HG03139 (cell line): ENCODE results near the gene METTL17.
"Not testable (repeated sequence)": the region's sequence is repeated elsewhere in the genome, so short reads cannot be mapped to it uniquely, and the experiment has no call there.

Experiments used
- ATAC-seq: cut with Tn5 transposase; IDR thresholded peaks from one replicate; pipeline ENCODE4 v1.9.1; 2021; ENCODE audit not compliant: unreplicated experiment

Gene METTL17

DNA sequence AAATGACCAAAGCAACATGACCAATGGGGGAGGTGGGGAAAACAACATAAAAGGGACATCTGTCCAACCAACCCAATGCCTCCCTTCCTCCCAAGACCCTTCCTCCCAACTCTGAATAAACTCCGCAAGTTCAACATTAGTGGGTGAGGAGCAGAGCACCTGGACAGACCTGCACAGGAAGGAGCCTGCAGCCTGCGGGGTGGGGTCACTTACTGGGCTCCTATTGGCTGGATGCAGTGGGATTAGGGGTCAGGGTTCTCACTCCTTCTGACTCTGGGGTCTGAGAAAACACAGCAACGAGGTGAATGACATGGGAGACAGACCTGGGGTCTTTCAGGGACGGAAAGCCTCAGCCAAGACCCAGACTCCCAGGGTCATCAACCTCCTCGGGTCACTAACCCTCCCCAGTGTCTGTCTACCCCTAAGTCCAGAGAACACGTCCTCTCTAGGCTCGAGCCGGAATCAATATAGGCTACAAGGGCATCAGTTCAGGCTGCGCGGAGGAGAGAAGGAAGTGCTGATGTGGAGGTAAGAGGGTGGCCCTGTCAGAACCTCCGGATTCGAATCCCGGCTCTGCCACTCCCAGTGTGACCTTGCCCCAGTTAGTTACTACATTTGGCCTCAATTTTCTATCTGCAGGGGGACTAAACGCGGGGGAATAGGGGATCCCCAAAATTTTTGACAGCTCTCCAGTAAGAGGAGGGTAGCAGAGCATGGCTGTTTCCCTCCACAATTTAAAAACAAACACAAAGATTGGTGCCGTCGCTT lies 34.2 kb downstream of the METTL17 start:
- no peak for ATAC-seq

GRCh38 chr14:21024585-21025370 lies 35.0 kb downstream of the METTL17 start, which contains the start of gene NDRG2:
NDRG2 (minus strand) TSS chr14:21025061; CDS start chr14:21023315, 1,746 bp downstream.
- ATAC-seq, result no peak

DNA sequence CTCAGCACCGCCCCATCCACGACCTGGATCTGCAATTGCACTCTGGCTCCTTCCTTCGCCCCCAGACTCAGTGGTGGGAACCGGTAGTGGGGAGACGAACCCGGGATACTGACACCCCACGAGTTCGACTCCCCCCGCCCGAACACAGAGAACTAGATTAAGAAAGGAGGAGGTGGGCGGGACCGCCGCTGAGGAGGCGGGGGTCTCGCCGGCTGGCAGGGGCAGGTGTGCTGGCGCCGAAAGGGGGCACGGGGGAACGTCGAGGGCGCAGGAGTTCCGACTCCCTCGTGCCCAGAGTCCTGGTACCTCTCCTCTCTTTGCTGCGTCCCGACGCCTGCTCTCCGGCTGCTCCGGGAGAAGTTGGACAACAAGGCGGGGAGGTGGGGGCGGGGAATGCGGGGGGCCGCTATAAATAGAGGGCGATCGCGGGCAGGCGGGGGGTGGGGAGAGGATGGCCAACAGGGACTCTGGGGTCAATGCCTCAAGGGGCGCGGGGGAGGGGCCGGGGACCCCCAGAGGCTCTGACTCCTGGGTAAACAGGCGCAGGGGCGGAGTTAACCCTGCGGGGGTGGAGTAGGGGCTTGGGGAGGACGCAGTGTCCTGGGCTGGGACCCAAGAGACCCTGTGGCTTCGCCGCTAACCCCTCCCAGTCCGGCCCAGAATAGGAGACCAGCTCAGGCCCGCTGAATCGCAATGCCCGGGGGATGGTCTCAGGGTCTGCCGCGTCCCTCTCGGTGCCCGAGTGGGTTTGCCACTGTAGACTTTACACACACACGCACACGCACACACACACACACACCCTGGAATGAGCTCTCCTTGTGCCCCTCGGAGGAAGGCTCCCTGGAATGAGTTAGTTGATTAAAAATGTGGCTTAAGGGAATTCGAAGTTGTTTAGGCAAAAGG lies 35.8 kb downstream of the METTL17 start:
- no peak for ATAC-seq

DNA sequence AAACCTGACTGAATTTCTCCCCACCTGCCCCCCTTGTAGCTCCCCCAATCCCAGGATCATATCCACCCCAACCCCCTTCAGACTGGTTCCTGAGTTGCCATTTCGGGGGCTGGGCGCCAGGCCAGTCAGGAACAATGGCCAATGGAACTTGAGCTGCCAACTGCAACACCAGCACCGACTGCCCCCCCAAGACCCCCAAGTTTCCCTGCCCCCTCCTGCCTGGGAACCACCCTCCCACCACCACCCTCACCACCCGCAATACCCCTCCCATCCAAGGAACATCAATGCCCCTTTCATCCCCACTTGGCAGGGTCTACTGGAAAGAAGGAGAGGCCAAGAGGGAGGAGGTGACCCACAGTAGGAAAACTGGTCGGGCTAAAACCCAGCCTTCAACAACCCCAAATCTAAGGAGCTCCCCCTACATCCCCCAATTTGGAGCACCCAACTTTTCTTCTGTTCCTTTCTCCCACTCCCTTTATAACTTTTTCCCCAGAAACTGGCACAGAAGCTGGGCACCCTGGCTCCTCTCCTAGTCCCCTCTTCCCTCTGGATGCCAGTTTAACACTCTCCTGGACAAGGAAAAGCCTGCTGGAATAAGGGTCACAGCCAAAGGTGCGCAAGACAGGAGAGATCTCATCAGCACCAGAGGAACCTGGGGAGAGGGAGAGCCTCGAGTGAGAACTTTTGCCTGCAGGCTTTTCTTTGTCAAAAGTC lies 36.7 kb downstream of the METTL17 start:
- no peak for ATAC-seq

DNA sequence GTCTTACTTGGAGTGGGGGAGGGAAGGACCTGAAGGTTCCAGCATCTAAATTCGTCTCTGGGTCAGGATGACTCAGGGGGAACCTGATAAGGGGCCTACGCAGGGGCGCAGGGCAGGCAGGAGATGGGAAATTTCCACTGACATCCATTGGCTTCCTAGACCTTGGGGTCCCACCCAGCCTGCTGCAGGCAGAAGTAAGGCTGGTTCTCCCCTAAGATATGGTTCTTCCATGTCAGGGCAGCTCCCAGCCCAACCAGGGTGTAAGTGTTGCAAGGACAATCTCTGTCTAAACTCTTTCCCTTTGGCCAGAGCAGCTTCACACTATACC lies 37.2 kb downstream of the METTL17 start:
- no peak for ATAC-seq

- ATAC-seq, result no peak
These were observed 40.1 kb downstream of the METTL17 start, which contains the start of gene TPPP2 for GRCh38 chr14:21029917-21030316. TPPP2 (plus strand) TSS chr14:21030217; CDS start chr14:21030582, 365 bp downstream.

GRCh38 chr14:21030531-21030930 lies 40.8 kb downstream of the METTL17 start:
- ATAC-seq, result no peak

DNA sequence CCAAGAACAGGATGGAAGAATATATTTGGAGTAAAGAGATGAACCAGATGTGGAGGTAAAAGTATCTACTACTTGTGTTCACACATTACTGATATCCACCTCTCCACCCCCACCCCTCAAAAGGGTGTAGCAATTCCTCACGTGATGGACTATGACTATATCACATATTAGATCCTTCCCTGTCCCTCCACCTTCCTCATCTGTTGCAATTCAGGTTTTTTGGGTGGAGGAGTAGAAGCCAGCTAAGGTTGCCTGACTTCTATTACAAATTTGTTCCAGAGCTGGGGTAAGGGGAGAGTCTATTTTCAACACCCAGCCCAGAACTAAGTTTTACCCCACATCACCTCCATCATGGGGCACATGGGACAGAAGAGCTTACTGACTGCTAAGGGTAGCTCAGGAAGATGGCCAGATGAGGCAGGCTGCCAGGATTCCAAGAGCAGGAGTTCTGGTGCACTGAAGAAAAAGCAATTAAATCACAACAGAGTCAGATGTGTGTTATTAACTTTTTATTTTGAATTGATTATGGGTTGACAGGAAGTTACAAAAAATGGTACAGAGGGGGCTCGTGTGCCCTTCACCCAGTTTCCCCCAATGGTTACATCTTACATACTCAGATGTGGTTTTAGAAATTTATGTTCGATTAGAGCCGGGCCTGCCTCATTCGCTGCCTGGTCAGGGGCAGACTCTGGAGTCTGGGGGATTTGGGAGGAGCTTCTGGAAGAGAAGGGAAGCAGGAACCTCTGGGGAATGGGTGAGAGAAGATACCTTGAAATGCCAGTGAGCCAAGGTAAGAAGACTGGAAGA lies 42.7 kb downstream of the METTL17 start:
- ATAC-seq, result no peak

DNA sequence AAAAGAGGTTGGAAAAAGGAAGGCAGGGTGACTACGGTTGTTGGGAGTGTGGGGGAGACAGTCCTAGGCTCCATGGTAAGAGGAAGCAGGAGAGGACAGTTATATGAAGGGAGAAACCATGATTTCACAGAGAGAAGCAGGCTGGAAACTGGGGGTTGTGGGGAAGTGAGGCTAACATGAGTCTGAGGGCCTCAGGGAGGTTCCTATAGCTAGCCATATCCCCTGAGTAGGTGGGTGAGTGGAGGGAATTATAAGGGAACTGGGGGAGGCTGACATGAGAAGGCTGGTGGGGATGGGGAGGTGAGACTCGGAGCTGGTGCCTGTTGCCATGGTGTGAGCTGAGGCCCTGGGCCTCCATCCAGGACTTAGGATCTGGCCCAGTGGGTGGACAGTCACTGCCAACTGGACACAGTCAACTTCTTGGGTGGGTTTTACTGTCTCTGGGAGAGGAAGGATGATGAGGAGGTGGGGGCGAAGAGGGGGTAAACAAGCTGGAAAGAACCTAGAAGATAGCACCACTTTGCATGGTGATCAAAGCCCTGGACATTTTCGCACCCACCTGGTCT lies 43.4 kb downstream of the METTL17 start:
- ATAC-seq, result no peak

DNA sequence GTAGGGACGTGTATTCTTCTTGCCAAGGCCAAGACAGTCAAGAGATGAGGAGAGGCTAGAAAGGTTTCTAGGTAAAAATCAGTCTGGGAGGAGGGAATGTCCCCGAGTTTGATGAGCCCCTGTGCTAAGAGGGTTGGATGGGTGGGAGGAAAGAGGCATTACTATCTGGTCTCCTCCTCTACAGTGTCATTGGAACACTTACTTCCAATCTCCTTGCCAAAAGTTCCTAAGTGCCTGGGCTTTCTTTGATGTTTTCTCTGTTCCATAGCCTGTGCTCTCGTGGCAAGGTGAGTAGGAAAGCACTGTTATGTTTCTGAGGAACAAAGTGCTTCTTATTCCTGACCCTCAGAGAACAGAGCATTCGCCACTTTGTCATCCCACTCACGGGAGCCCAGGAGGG lies 44.9 kb downstream of the METTL17 start, which contains the start of gene RNASE13:
TSS of gene RNASE13 (minus strand) at position 101 of the 400 bp plus-strand sequence. CDS start 519 bp downstream, outside the sequence.
- no peak for ATAC-seq

DNA sequence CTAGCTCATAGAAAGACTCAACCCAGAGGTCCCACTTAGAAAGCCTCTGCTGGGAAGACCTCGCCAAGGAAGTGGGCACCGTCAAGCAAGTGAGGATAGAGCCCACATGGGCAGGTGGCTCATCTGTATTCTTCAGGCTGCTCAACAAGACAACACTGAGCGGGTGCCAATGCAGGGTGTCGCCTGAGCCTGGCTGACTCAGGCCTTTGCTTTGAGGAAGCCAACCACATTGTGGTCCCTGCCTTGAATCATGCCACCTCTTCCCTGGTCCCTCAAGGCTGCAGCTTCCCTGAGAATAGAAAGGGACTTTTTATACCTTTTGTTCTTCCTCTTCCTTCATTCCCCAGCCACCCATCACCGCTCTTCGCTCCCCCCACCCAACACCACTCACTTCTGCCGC lies 47.0 kb downstream of the METTL17 start:
- ATAC-seq, result no peak

GRCh38 chr14:21037156-21037555 lies 47.4 kb downstream of the METTL17 start:
- no peak for ATAC-seq

DNA sequence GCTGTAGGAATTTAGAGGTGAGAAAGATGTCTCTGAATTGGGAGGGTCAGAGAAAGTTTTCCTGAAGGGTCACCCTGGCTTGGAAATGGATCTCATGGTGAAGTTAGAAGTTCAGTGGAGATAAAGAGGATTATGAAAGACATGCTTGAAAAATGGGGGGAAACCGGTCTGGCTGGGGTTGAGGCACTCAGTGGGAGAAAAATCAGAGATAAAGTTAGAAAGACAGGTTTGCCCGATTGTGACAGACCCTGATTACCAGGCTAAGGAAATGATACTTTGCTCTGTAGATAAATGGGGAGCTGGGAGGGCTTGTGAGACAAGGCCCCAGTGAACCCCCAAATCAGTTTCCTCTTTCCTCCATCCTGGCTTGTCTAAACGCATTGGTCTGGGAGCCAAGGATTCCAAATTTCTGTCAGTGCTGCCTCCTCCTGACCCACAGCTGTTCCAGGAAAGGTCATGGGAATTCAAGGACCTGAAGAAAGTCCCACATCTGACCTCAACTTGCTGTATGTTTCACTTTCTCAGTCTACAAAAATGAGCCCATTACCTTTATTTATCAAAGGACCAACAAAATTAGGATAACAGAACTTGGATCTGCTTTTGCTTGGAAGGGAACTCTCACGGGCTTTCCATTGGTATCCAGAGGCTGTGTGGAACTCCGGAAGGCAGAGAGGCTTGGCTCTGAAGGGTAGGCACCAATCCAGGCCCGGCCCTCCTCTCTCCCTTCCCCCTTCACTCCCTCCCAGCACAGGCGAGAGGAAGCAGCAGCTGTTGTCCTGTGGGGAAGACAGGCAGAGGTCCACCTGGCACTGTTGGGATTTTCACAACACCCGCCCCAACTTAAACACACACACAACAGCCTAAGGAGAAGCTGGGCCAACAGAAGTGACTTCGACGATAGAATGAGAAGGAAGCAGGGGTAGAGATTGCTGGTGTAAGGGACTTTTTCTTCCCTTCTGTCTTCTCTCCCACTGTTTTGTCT lies 49.0 kb downstream of the METTL17 start:
- ATAC-seq, result no peak

DNA sequence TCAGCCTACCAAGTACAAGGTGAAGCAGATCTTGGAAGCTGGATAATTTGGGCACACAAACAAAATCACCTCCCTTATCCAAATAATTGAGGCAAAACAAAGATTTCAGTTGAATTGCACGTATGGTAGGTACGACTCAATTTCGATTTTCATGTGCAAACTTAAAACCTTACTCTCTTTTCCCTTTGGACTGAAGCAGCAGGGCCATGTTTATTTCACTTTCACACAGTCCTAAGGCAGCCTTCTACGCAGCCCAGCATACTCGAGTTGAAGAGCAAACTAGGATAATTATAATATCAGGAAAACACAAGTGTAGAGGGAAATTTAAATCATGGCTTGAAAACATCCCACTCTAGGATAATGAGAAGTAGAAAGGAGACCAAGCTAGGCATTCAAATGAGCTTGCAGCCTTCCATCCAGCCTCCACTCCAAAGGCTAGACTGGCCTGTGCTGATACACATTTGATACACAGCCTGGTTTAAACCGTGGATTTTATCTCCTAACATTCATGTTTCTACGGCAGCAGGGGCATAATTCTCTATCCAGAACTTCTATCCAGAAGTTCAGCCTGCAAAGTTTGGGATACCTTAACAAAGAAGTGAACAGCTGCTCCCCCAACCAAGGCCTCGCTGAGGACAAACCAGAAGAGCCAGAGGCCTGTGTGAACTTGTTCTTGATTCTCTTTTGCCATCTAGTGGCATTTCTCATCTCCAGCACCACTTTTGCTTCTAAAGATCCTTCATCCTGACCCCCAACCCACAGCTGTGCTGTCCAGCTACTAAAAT lies 50.0 kb downstream of the METTL17 start:
- no peak for ATAC-seq

DNA sequence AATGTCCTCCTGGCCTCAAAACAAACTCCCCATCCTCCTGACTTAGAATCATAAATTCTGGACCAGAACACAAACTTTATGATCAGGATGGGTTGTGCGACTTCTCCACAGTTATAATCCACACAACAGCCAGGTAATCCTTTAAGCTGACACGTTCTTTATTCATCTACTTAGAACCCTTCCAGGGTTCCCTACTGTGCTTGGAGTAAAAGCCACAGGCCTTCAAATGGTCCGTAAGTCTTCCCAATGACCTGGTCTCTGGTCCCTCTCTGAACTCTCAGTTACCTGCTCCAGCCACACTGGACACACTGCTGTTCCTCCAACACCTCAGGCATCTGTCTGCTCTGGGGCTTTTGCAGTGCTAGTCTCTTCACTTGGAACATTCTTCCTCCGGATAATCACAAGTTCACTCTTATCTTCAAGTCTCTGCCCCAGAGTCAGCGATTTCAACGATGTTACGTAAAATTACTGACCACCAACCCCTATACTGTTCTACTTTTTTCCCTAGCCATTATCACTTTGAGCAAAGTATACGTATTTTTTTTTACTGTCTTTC lies 50.7 kb downstream of the METTL17 start:
- ATAC-seq, result no peak

GRCh38 chr14:21040941-21041340 lies 51.2 kb downstream of the METTL17 start:
- not testable (repeated sequence) for ATAC-seq
